SW 1271 (cell line): ENCODE measurements around the gene AGBL1.
"Not testable (repeated sequence)": the region's sequence is repeated elsewhere in the genome, so short reads cannot be mapped to it uniquely, and the experiment has no call there.

ENCODE experiments used
- DNase-seq, 2 experiments: peaks; one replicate each; lab custom pipeline; 2025; lab: John Stamatoyannopoulos, UW

AGBL1 gene

GRCh38 chr15:86875067-86875466, 795.4 kb downstream of the AGBL1 start:
- DNase-seq: no peak

GRCh38 chr15:86876387-86876944, 796.8 kb downstream of the AGBL1 start:
- no peak for DNase-seq

GRCh38 chr15:86877171-86877631, 797.5 kb downstream of the AGBL1 start:
- DNase-seq: no peak

GRCh38 chr15:86878844-86879243, 799.2 kb downstream of the AGBL1 start:
- not testable (repeated sequence) for DNase-seq

GRCh38 chr15:86879250-86880229, 799.9 kb downstream of the AGBL1 start:
- DNase-seq: no peak

- no peak for DNase-seq
Observed at GRCh38 chr15:86885616-86886015, 805.9 kb downstream of the AGBL1 start.

GRCh38 chr15:86892774-86893449, 813.2 kb downstream of the AGBL1 start:
- no peak for DNase-seq

- no peak for DNase-seq
Observed at GRCh38 chr15:86894269-86894668, 814.6 kb downstream of the AGBL1 start.

GRCh38 chr15:86903642-86904421, 824.2 kb downstream of the AGBL1 start:
- no peak for DNase-seq

- DNase-seq: no peak
Observed at GRCh38 chr15:86905625-86906256, 826.1 kb downstream of the AGBL1 start.

GRCh38 chr15:86906376-86906775, 826.7 kb downstream of the AGBL1 start:
- DNase-seq: no peak

GRCh38 chr15:86911022-86911421, 831.4 kb downstream of the AGBL1 start:
- no peak for DNase-seq

GRCh38 chr15:86912661-86913060, 833.0 kb downstream of the AGBL1 start:
- DNase-seq: no peak

- peak in 1 of 2 experiments; percentile 35 for DNase-seq
Observed at GRCh38 chr15:86915811-86916331, 836.2 kb downstream of the AGBL1 start.

- no peak for DNase-seq
Observed at GRCh38 chr15:86916671-86917360, 837.1 kb downstream of the AGBL1 start.

- no peak for DNase-seq
Observed at GRCh38 chr15:86917361-86917671, 837.6 kb downstream of the AGBL1 start.

GRCh38 chr15:86919581-86919980, 839.9 kb downstream of the AGBL1 start:
- DNase-seq: no peak

GRCh38 chr15:86929461-86929860, 849.8 kb downstream of the AGBL1 start:
- no peak for DNase-seq

- DNase-seq: no peak
Observed at GRCh38 chr15:86932456-86932855, 852.8 kb downstream of the AGBL1 start.

GRCh38 chr15:86935841-86936240, 856.2 kb downstream of the AGBL1 start:
- no peak for DNase-seq

GRCh38 chr15:86942285-86942684, 862.6 kb downstream of the AGBL1 start:
- no peak for DNase-seq
